ENCODE results near the gene PRORP. TPM values are rescaled to one million over a fixed set of nuclear protein-coding genes. Genes with fewer than 3 reads are reported as not detected.

The PRORP gene
- total and polyA plus RNA-seq, 2 of the 13 experiments (the other 11 are each of a cell fraction or from before 2014, with no cell fraction given): 48.9 to 88.7 TPM

GRCh38 chr14:35122696-35123387 is 490 bp downstream of the PRORP start (continued):
- TF ChIP-seq ZBTB33 (CRISPR knock-in tag; IDR thresholded peaks at IDR 0.05) (no peak; the same call in 1 of the 2 replicates), ZNF850 (CRISPR knock-in tag; conservative IDR thresholded peaks at IDR 0.05) (no peak), TCF7L2 (IDR thresholded peaks at IDR 0.05; ENCODE audit: low read depth, low read length) (no peak), ZSCAN30 (CRISPR knock-in tag; IDR thresholded peaks at IDR 0.05) (no peak), FOXC1 (CRISPR knock-in tag; IDR thresholded peaks at IDR 0.05; ENCODE audit: borderline replicate concordance) (no peak), MIER2 (CRISPR knock-in tag; IDR thresholded peaks at IDR 0.05) (peak; percentile 49; the same call in 1 of the 2 replicates), MAZ (IDR thresholded peaks at IDR 0.05; ENCODE audit: borderline replicate concordance, low read depth, low read length) (peak; percentile 78; the same call in 1 of the 2 replicates), MAZ (CRISPR knock-in tag; IDR thresholded peaks at IDR 0.05; ENCODE audit: low read depth) (no peak; the same call in 1 of the 2 replicates), MED1 (CRISPR knock-in tag; IDR thresholded peaks at IDR 0.05) (no peak; the same call in 1 of the 2 replicates), TOE1 (CRISPR knock-in tag; IDR thresholded peaks at IDR 0.05) (no peak), GZF1 (CRISPR knock-in tag; IDR thresholded peaks at IDR 0.05) (peak; percentile 68; the same call in 1 of the 2 replicates), TGIF2 (CRISPR knock-in tag; IDR thresholded peaks at IDR 0.05) (no peak)
- TF ChIP-seq, protein P1, sequence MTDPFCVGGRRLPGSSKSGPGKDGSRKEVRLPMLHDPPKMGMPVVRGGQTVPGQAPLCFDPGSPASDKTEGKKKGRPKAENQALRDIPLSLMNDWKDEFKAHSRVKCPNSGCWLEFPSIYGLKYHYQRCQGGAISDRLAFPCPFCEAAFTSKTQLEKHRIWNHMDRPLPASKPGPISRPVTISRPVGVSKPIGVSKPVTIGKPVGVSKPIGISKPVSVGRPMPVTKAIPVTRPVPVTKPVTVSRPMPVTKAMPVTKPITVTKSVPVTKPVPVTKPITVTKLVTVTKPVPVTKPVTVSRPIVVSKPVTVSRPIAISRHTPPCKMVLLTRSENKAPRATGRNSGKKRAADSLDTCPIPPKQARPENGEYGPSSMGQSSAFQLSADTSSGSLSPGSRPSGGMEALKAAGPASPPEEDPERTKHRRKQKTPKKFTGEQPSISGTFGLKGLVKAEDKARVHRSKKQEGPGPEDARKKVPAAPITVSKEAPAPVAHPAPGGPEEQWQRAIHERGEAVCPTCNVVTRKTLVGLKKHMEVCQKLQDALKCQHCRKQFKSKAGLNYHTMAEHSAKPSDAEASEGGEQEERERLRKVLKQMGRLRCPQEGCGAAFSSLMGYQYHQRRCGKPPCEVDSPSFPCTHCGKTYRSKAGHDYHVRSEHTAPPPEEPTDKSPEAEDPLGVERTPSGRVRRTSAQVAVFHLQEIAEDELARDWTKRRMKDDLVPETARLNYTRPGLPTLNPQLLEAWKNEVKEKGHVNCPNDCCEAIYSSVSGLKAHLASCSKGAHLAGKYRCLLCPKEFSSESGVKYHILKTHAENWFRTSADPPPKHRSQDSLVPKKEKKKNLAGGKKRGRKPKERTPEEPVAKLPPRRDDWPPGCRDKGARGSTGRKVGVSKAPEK (CRISPR knock-in tag; IDR thresholded peaks at IDR 0.05; ENCODE audit: borderline replicate concordance): no peak; the same call in 1 of the 2 replicates
- TF ChIP-seq, protein P2, sequence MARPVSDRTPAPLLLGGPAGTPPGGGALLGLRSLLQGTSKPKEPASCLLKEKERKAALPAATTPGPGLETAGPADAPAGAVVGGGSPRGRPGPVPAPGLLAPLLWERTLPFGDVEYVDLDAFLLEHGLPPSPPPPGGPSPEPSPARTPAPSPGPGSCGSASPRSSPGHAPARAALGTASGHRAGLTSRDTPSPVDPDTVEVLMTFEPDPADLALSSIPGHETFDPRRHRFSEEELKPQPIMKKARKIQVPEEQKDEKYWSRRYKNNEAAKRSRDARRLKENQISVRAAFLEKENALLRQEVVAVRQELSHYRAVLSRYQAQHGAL (CRISPR knock-in tag; IDR thresholded peaks at IDR 0.05; ENCODE audit: not compliant biosample characterization): no peak
- TF ChIP-seq, protein P3, sequence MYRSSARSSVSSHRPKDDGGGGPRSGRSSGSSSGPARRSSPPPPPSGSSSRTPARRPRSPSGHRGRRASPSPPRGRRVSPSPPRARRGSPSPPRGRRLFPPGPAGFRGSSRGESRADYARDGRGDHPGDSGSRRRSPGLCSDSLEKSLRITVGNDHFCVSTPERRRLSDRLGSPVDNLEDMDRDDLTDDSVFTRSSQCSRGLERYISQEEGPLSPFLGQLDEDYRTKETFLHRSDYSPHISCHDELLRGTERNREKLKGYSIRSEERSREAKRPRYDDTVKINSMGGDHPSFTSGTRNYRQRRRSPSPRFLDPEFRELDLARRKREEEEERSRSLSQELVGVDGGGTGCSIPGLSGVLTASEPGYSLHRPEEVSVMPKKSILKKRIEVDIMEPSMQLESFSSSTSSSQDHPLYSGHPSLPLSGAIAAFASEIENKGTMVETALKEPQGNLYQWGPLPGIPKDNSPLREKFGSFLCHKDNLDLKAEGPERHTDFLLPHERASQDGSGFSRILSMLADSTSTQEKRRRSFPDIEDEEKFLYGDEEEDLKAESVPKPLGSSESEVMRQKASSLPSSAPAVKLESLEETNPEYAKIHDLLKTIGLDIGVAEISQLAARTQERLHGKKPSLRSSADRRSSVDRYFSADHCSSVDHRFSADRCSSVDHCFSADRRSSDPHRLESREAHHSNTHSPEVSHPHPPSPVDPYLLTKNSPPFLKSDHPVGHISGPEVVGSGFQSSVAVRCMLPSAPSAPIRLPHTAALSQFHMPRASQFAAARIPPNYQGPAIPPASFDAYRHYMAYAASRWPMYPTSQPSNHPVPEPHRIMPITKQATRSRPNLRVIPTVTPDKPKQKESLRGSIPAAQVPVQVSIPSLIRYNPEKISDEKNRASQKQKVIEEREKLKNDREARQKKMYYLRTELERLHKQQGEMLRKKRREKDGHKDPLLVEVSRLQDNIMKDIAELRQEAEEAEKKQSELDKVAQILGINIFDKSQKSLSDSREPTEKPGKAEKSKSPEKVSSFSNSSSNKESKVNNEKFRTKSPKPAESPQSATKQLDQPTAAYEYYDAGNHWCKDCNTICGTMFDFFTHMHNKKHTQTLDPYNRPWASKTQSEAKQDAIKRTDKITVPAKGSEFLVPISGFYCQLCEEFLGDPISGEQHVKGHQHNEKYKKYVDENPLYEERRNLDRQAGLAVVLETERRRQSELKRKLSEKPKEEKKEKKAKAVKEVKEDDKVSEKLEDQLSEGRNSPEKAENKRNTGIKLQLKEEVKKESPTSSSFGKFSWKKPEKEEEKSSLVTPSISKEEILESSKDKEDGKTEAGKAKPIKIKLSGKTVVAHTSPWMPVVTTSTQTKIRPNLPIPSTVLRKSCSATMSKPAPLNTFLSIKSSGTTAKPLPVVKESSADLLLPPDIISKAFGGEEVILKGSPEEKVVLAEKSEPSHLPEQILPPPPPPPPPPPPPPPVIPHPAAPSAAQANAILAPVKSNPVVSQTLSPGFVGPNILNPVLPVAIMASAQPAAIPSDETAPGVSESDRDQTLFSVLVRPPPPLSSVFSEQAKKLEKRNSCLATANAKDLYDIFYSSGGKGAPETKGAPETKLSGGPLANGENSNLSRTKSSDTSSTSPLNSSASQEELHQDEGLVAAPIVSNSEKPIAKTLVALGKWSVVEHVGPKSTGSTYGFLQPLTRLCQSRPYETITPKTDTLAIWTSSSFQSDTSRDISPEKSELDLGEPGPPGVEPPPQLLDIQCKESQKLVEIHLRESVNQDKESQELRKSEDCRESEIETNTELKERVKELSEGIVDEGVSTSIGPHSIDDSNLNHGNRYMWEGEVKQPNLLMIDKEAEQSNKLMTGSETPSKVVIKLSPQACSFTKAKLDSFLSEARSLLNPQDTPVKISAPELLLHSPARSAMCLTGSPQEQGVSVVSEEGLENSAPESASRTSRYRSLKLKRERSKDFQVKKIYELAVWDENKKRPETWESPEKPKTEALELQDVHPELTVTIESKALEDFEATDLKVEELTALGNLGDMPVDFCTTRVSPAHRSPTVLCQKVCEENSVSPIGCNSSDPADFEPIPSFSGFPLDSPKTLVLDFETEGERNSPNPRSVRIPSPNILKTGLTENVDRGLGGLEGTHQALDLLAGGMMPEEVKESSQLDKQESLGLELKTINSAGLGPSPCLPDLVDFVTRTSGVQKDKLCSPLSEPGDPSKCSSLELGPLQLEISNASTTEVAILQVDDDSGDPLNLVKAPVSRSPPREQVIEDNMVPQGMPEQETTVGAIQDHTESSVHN (CRISPR knock-in tag; IDR thresholded peaks at IDR 0.05): peak; percentile 96

All from HepG2 (cell line).